HCT116 (cell line): ENCODE results near the gene NLRP7. TPM values are rescaled to one million over a fixed set of nuclear protein-coding genes. Genes with fewer than 3 reads are reported as not detected.

Source experiments
- ATAC-seq: fragments of 200-7000 bp; cut with Tn5 transposase; 2 replicates; pipeline ENCODE4 v1.9.1; 2020; ENCODE audit warnings: mild to moderate bottlenecking, moderate library complexity
- BruUV-seq: library from RNA; stranded (reverse); fragments of 400-500 nt; replicated peaks from 2 replicates; lab custom pipeline; 2021; lab: Mats Ljungman, UMichigan
- CTCF ChIA-PET: fragments of 300-600 bp; sonication (Branson Sonifier 250); formaldehyde crosslinking; loops from one replicate; lab custom pipeline; 2021; ENCODE audit warnings: antibody characterized with exemption; lab: Charles Lee
- POLR2A ChIA-PET: fragments of 300-600, 350-600 bp; sonication (Branson Sonifier 250); formaldehyde crosslinking; loops from one replicate; lab custom pipeline; 2021; ENCODE audit warnings: antibody characterized with exemption; lab: Charles Lee
- RAD21 ChIA-PET, 2 experiments: fragments of 300-600 bp; sonication (Branson Sonifier 250); formaldehyde crosslinking; loops; one replicate each; lab custom pipeline; 2023; ENCODE audit warnings: low total read pairs in 2 of 2; ENCODE audit not compliant: uncharacterized antibody in 2 of 2, unreplicated experiment in 2 of 2, low non-redundant PET in 1 of 2; lab: Charles Lee
- DNase-seq: peaks from one replicate; pipeline ENCODE4 v3.0.0-alpha.2; 2010; ENCODE audit warnings: low read depth, low spot score
- H2AFZ ChIP-seq: fragments of 200-600 bp; shearing (Covaris generic), sonication (generic); 2 replicates; pipeline ENCODE4 v1.6.1; 2017; ENCODE audit warnings: low read depth, mixed run types, mixed read lengths, antibody characterized with exemption, low read length; ENCODE audit not compliant: poor library complexity, severe bottlenecking
- H3K27ac ChIP-seq: 2 replicates; pipeline ENCODE4 v1.5.1; 2012; ENCODE audit warnings: low read depth, low read length
- H3K27me3 ChIP-seq: fragments of 200-600 bp; sonication (generic); 2 replicates; pipeline ENCODE4 v1.6.1; 2016; ENCODE audit warnings: mixed run types, low read length, mixed read lengths; ENCODE audit not compliant: insufficient read depth
- H3K36me3 ChIP-seq, 2 experiments: fragments of 200-500 bp in 1 of 2; fragments of 200-600 bp in 1 of 2; sonication (Bioruptor generic) in 1 of 2; sonication (generic) in 1 of 2; 2 replicates each; pipeline versions ENCODE4 v1.5.1 to v1.6.1; 2014 to 2016; ENCODE audit warnings: low read length in 2 of 2, inconsistent platforms in 1 of 2, mixed read lengths in 1 of 2, mixed run types in 1 of 2; ENCODE audit not compliant: insufficient read depth in 2 of 2, control insufficient read depth in 1 of 2
- H3K4me1 ChIP-seq, 2 experiments: fragments of 200-600 bp in 1 of 2; sonication (generic) in 1 of 2; 2 replicates each; pipeline versions ENCODE4 v1.5.1 to v1.6.1; 2012 to 2017; ENCODE audit warnings: low read length in 2 of 2, inconsistent platforms in 1 of 2, mild to moderate bottlenecking in 1 of 2, mixed read lengths in 1 of 2, mixed run types in 1 of 2, moderate library complexity in 1 of 2; ENCODE audit not compliant: insufficient read depth in 2 of 2, control insufficient read depth in 1 of 2
- H3K4me2 ChIP-seq: fragments of 200-600 bp; sonication (generic); 2 replicates; pipeline ENCODE4 v1.6.1; 2017; ENCODE audit warnings: mixed run types, low read length, mixed read lengths
- H3K4me3 ChIP-seq, 2 experiments: fragments of 200-600 bp in 1 of 2; sonication (generic) in 1 of 2; replicated peaks in 1 of 2; 2 replicates each; pipeline ENCODE4 v1.5.1; 2011 to 2016; ENCODE audit warnings: low read length in 2 of 2, control low read depth in 1 of 2, low read depth in 1 of 2, mild to moderate bottlenecking in 1 of 2, mixed read lengths in 1 of 2, mixed run types in 1 of 2
- H3K79me2 ChIP-seq: fragments of 200-600 bp; sonication (generic); 2 replicates; pipeline ENCODE4 v1.6.1; 2017; ENCODE audit warnings: mild to moderate bottlenecking, mixed run types, low read length, moderate library complexity, mixed read lengths; ENCODE audit not compliant: insufficient read depth
- H3K9ac ChIP-seq: fragments of 200-600 bp; sonication (generic); 2 replicates; pipeline ENCODE4 v1.6.1; 2016; ENCODE audit warnings: low read length, mixed read lengths
- H3K9me2 ChIP-seq: fragments of 200-600 bp; sonication (generic), shearing (Covaris generic); 2 replicates; pipeline ENCODE4 v1.6.1; 2017; ENCODE audit warnings: mixed run types, mild to moderate bottlenecking, moderate library complexity; ENCODE audit not compliant: insufficient read depth
- H3K9me3 ChIP-seq, 2 experiments: fragments of 200-500 bp in 1 of 2; fragments of 200-600 bp in 1 of 2; sonication (Bioruptor generic) in 1 of 2; sonication (generic) in 1 of 2; 2 replicates each; pipeline ENCODE4 v1.6.1; 2014 to 2017; ENCODE audit warnings: low read length in 2 of 2, mixed read lengths in 2 of 2, inconsistent platforms in 1 of 2, low read depth in 1 of 2, mild to moderate bottlenecking in 1 of 2, mixed run types in 1 of 2, moderate library complexity in 1 of 2; ENCODE audit not compliant: control insufficient read depth in 1 of 2, insufficient read depth in 1 of 2
- H4K20me1 ChIP-seq: fragments of 200-600 bp; sonication (generic), shearing (Covaris generic); 2 replicates; pipeline ENCODE4 v1.6.1; 2017; ENCODE audit warnings: mixed run types, mild to moderate bottlenecking, moderate library complexity; ENCODE audit not compliant: insufficient read depth
- ATF3 ChIP-seq: IDR thresholded peaks from 2 replicates; pipeline ENCODE4 v1.6.1; 2012
- CTCF ChIP-seq, 3 experiments: fragments of 200-600 bp in 1 of 3; sonication (generic) in 1 of 3; IDR thresholded peaks in 2 of 3; conservative IDR thresholded peaks in 1 of 3; 2 replicates each; pipeline ENCODE4 v1.5.1; 2012 to 2017; ENCODE audit warnings: low read depth in 2 of 3, low read length in 2 of 3, antibody characterized with exemption in 1 of 3, borderline replicate concordance in 1 of 3, control low read depth in 1 of 3, mild to moderate bottlenecking in 1 of 3, mixed read lengths in 1 of 3, mixed run types in 1 of 3, moderate library complexity in 1 of 3; ENCODE audit not compliant: insufficient read depth in 1 of 3
- EGR1 ChIP-seq: IDR thresholded peaks from 2 replicates; pipeline ENCODE4 v1.6.1; 2012; ENCODE audit warnings: low read depth
- EZH2phosphoT487 ChIP-seq: fragments of 200-600 bp; IDR thresholded peaks from 2 replicates; pipeline ENCODE4 v1.6.1; 2018; ENCODE audit warnings: antibody characterized with exemption, borderline replicate concordance
- REST ChIP-seq: IDR thresholded peaks from 2 replicates; pipeline ENCODE4 v1.6.1; 2012; ENCODE audit warnings: low read depth
- SP1 ChIP-seq: IDR thresholded peaks from 2 replicates; pipeline ENCODE4 v1.6.1; 2012; ENCODE audit warnings: low read depth
- SRF ChIP-seq: IDR thresholded peaks from 2 replicates; pipeline ENCODE4 v1.6.1; 2012; ENCODE audit warnings: low read depth
- TCF7L2 ChIP-seq: IDR thresholded peaks from 2 replicates; pipeline ENCODE4 v1.7.0; 2011; ENCODE audit warnings: borderline replicate concordance, inconsistent platforms; ENCODE audit not compliant: insufficient read depth, insufficient read length; ENCODE audit errors: extremely low read depth
- intact Hi-C: fragments of 100-400 bp; cut with micrococcal nuclease; formaldehyde crosslinking; loops from 2 replicates; pipeline ENCODE4 v1.10.0; 2022
- total RNA-seq: library from RNA; stranded (reverse); gene quantifications from one replicate; pipeline ENCODE4 v1.2.1, GENCODE V29; 2021; ENCODE audit not compliant: unreplicated experiment

The NLRP7 gene
- total RNA-seq, 1 experiment from 2014 or later, result not detected

DNA sequence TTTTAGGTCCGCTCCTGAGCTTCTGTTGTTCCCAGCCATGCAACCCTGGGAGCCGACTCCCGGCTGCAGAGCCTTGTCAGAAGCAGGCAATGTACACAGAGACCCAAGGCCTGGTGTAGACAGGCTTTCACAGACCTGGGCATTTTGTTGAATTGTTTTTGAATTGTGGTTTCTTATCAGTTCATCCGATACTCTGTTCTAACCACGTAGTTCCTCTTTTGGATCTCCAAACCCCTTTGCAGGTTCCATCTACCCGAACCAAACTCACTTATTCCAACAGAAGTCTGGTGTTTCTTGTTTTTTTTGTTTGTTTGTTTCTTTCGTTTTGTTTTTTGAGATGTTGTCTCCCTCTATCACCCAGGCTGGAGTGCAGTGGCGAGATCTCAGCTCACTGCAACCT is 12.5 kb upstream of the NLRP7 start:
- Histone ChIP-seq H3K4me2 (no peak overlapping the region), H3K9ac (no peak overlapping the region), H3K27me3 (no peaks in the 10 kb centered on the region), H3K36me3 (no peaks in the 10 kb centered on the region), H3K4me3 (no peak overlapping the region), H3K79me2 (no peaks in the 10 kb centered on the region), H4K20me1 (no peaks in the 10 kb centered on the region), H2AFZ (no peak overlapping the region), H3K9me2 (no peaks in the 10 kb centered on the region), H3K27ac (no peak overlapping the region)
- no TSS peak for BruUV-seq
- DNase-seq, result no peak
- CTCF ChIA-PET, result no interaction called here
- RAD21 ChIA-PET, result interaction anchor here in 1 of 2 experiments (0.6 kb wide), 1 partner anchor 22 kb away, joined by 5 read pairs; no protein-coding TSS in a partner anchor
- POLR2A ChIA-PET, result no interaction called here
- no peak for ATAC-seq
- TF ChIP-seq SP1, result no peak
- TF ChIP-seq SRF, result no peak
- TF ChIP-seq EZH2phosphoT487, result no peak
- TF ChIP-seq ATF3, result no peak
- no peak for TF ChIP-seq TCF7L2
- no peak for TF ChIP-seq EGR1
- no peak for TF ChIP-seq REST
- no peak for TF ChIP-seq CTCF (IDR thresholded peaks at IDR 0.05 in 2 of 3, conservative IDR thresholded peaks at IDR 0.05 in 1 of 3; ENCODE audit: borderline replicate concordance in 1 of 3, insufficient read depth in 1 of 3, low read depth in 2 of 3, low read length in 2 of 3)
- TF ChIP-seq, all 23 proteins: peak for 0
- Histone ChIP-seq H3K4me1 (no peaks in the 10 kb centered on the region), H3K9me3 (no peaks in the 10 kb centered on the region)
- intact Hi-C loops, result no loop called here
